HG02763 (cell line): Measurements from ENCODE around the gene NAA60.
"Not testable (repeated sequence)": the region's sequence is repeated elsewhere in the genome, so short reads cannot be mapped to it uniquely, and the experiment has no call there.

Experiments used
- ATAC-seq: cut with Tn5 transposase; IDR thresholded peaks from one replicate; pipeline ENCODE4 v1.9.1; 2021; ENCODE audit warnings: mild to moderate bottlenecking, moderate library complexity; ENCODE audit not compliant: unreplicated experiment

NAA60 gene

DNA sequence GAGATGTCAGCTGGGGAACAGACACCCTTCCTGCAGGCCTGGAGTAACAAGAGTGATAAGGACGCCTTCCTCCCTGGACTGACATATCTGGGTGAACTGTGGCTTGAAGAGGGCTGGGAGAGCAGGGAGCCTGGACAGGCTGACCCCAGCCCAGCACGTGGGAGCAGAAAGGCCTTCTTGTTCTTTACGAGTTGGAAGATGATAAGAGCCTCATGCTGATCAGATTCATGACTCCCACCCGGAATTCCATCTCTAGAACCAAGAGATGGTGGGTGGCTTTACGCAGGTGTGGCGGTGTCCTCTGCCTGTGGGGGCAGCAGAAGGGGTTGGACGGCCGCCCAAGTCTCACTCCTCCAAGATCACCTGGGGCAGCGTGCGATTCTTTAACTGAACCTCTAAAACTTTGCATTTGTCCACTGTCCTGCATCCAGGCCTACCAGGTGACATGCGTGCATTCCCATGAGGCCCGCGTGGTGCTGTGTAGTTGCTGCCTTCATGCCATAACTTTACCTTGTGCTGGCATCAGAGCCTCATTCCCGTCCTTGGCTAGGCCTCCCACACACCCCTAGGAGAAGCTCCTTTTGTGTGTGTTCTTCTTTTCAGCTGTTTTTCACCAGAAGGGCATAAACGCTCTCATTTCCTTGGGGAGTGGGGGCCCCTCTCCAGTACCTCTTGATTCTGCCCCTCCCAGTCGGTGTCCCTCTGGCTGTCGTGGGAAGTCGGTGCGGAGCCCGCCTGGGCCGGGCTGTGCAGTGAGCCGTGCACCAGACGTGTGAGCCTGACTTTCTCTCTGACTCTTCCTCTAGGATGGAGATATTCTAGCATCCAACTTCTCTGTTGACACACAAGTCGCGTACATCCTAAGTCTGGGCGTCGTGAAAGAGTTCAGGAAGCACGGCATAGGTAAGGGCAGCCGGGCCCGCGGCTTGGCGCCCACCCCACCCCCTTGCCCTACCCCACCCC, 38.5 kb downstream of the NAA60 start:
- no peak for ATAC-seq

DNA sequence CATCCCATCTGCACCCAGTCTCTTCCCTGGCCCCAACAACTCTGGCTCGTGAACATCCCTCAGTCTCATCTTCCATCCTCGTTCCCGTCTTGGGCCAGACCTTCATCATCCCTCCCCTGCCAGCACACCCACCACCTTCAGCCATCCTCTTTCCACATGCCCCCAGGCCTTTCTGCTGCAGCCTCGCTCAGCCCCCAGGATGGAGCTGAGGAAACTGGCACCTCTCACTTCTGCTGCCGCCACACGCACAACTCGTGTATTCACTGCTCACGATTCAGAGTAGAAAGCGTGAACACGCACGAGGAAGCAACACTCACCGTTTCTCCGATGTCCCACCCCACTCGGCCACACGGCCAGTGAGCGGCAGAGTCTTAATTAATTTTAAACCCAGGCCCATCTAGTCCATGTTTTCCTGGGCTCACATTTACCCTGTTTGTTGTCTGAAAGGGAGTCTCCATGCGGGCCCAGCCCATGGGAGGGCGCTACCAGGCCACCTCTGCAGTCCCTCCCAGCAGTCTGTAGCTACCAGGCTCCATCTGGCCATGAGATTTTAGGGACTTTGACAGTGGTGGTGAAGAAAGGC, 39.3 kb downstream of the NAA60 start:
- no peak for ATAC-seq

DNA sequence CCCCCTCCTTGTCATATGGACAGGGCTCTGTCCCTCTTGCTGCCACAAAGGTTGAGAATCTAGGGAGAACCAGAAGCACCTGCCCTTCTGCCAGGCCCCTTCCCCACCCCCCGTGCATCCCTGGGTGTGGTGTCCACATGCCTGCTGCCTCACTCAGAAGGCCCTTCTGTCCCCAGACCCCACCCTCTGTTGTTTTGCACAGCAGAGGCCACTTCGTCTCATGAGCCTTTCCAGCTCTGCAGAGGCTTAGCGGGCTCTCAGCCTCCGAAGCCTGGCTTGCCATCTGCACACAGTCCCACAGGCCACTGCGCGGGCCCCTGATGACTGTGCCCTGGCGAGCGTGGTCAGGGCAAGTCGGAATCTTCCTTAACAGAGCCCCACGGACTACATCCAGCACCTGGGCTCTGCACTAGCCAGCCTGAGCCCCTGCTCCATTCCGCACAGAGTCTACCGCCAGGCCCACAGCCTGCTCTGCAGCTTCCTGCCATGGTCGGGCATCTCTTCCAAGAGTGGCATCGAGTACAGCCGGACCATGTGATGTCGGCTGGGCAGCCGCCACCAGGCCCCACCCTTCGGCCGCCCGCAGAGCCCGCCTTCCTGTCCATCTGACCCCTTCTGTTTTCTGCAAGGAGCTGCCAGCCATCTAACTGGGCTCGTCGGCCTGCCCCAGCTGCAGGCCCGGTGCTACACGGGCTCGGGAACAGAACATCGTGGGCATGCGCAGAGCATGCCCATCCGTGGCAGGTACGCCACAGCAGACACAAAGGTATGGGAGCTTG, 41.0 kb downstream of the NAA60 start:
- ATAC-seq: no peak

DNA sequence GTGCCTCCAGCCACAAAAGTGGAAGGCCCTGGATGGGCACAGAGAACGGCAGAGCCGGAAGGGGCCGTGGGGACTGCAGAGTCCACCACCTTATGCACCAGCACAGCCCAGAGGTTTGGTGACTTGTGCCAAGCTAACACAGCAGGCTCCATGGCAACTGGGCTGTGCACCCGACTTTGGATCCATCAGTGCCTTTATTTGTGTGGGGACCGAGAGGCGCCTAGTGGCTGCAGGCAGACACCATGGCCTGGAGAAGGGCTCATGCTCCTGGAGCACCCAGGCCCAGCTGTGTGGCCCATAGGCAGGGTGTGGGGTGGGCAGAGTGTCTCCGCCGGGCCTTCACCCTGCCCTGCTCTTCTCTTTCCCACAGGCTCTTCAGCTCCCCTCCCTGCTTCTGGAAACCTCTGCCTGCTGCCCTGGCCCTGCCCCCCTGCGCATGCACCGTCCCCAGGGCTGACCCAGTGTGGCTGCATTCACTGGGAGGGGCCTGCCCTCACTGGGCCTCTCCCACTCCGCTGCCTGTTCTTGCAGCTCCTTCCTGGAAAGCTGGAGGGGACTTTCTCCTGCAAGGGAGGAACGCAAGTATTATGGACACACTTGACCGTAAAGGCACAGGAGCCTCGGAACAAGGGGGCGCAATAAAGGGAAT, 41.7 kb downstream of the NAA60 start:
- no peak for ATAC-seq

DNA sequence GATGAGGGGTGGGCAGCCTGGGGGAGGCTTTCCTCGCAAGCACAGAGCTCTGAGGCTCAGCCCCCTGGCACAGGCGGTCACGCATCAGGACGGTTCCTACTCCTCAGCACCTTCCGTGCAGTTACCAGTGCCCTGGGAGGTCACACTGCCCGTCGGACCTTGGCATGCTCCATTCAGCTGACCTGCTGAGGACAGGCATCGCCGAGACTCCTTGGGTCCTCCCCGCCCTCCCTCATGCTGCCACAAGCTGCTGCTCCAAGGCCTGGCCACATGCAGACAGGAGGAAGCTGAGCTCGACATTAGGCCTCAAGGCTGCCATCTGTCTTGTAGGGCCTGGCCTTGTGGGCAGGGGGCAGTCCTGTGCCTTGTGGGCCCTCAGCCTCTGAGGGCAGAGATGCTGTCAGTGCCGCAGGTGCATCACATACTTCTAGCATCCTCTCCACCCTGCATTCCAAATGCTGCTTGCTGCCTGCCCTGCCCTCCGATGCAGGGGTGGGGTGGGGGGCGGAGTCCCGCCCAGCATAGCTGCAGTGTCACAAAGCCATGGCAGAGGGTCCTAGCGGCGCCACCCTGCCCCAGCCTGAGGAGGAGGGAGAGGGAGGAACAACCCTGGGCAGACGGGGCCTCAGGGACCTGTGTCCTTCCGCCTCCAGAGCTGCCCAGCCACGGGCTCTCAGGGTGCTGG, 42.5 kb downstream of the NAA60 start:
- no peak for ATAC-seq

DNA sequence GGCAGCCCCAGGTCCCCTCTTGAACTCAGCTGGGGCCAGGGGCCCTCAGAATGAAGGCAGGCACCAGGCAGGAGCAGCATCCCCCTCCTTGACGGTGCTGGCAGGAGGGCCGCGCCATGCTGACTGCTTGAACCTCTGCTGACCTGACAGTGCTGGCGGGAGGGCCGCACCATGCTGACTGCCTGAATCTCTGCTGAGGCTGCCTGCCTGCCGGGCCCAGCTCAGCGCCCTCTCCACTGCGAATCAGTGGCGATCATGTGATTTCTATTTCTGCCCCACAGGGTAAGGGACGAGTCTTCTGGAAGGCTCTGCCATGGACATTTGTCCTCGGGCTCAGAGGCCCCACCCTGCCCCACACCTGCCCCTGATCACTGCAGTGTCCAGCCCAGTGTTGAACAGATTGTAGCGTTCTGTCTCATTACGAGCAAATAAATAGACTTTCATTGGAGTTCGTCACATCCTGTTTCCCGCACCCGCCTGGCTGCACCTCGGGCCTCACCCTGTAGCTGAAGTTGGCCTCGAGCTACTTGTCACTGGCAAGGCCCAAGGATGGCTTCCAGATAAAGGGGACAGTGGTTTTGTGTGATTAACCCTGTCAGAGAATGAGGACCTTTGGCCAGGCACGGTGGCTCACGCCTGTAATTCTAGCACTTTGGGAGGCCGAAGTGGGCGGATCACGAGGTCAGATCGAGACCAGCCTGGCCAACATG, 43.2 kb downstream of the NAA60 start:
- ATAC-seq: no peak

DNA sequence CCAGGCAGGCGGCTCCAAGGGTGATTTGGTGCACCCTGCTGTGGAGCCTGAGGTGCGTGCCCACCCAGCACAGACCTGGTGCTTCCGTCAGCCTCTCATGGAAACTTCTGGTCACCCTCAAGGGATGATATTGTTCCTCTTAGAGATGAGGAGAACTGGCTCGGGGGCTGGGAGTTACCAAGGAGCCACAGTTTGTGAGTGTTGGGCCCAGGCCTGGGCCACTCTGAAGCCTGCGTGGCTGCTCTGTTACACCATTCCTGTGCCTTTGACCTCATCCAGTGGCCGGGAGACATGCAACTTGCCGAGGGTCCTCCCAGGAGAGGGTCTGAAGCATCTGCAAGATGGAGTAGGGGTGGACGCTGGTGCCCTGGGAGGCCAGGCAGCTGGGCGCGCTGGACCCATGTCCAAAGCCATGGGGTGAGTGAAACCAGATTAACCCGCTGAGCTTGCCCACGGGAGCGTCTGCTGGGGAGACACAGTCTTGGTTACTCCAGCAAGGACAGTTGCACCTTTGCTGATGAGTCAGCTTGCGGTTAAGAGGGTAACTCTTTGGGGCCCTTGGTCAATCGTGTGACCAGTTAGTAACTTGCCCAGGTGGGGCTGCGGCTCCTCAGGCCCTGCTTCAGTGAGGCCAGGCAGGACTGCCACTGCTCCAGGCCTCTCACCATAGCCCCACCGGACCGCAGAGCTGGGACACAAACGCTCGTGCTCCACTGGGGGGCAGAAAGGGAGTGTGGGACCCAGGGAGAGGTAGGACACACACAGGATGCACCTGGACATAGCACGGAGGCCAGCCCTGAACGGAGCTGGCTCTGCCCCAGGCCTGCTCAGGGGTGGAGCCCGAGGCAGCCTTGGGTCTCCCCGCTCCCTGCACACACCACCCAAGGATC, 44.3 kb downstream of the NAA60 start:
- ATAC-seq: no peak

DNA sequence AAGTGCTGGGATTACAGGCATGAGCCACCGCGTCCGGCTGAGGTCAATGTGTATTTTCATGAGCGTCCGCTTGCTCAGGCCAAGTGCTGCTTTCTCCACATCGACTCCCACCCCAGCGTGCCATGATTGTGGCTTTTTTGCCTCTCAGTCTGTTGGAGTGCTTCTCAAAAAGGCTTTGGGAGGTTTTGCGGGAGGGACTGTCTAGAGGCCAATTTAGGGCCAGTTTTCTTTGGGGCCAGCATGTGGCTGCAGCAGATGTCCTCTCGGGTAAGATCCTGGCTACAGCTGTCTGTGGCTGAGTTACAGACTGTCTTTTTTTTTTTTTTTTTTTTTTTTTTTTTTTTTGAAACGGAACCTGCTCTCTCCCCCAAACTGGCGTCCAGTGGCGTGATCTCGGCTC, 45.3 kb downstream of the NAA60 start:
- ATAC-seq: no peak

DNA sequence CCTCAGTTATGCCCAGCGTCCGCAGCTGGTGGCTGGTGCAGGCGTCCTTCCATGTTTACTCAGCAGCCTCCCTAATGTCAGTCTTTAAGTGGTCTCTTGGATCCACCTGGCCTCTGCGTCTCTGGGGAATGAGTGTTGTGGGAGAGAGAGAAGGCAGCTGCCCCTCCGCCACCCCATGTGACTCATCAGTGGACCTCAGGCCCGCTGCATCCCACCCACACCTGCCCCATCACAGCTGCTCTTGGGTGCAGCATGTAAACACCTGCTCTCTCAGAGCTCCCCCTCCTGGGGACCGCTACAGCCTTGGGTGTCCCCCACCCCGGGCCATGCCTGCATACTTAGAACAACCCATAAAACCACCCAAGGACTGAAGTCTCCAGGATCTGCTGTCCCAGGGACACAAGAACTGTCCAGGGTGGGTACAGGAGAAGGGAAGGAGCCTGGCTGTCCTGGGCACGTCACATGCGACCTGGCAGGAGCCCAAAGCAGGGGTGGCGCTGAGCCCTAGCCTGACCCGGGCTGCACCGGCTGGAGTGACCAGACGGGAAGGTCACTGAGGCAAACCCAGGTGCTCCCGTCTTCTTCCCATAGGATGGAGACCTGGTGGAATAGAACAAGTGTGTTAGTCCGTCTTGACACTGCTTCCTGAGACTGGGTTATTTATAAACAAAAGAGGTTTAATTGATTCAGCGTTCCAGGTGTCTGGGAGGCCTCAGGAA, 47.6 kb downstream of the NAA60 start:
- no peak for ATAC-seq

DNA sequence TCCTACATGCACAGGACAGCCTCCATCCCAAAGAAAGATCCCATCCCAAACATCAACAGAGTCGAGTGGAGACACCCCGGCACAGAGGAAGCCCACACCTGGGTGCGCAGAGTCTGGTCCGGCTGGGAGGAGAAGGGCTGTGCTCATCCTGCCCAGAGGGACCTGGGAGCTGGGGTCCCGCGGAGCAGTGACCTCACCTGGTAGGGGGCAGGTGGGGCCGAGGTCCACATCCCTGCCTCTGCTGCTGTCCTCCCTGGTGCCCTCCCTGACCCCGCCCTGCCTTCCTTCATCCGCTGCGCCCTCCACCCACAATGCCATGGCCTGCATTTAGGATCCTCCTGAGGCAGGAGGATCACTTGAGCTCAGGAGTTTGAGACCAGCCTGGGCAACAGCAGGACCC, 48.9 kb downstream of the NAA60 start:
- ATAC-seq: no peak

DNA sequence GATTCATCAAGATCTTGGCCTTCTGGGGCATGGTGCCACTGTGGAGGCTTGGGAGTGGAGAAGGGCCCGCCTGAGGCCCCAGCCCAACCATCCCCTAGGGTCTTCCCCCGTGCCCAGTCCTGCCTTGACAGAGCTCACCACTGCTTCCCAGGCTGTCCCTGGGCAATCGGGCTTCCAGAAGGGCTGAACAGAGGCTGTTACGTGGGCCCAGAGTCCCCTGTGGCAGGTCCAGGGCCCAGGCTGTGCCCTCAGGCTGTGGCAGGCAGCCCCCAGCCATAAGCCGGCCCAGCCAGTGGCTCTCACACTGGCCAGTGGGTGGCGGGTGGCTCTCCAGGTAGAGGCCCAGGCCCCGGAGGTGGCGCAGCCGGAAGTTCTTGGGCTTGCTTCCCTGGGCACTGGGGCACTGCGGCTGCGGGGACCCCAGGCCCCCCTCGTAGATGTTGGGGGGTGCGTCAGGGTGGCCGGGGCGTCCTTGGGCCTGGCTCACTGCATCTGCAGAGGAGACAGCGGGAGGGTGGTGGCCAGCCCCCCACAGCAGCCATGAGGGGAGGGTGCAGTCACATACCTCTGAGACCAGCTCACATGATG, 51.0 kb downstream of the NAA60 start:
- no peak for ATAC-seq

DNA sequence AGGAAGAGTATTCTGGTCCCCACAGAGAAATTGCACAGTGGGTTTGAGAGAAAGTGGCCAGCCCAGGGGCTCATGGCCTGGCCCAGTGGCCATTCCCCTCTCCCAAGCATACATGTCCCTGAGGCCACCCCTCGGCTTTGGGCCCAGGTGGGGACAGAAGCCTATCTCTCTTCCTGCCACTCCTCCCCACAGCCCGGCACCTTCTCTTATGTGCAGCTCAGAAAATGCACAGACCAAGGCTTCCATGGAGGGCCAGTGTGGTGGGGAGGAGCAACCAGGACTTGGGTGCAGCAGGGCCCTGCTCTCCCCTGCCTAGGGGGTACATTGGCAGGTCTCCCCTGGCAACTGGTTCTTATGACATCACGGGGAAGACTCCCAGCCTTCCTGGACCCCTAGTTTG, 51.7 kb downstream of the NAA60 start, which contains the start of gene C16orf90:
Gene C16orf90 (minus strand): TSS at position 314 of the 400 bp plus-strand sequence. CDS start 68 bp downstream, at position 246.
- no peak for ATAC-seq

DNA sequence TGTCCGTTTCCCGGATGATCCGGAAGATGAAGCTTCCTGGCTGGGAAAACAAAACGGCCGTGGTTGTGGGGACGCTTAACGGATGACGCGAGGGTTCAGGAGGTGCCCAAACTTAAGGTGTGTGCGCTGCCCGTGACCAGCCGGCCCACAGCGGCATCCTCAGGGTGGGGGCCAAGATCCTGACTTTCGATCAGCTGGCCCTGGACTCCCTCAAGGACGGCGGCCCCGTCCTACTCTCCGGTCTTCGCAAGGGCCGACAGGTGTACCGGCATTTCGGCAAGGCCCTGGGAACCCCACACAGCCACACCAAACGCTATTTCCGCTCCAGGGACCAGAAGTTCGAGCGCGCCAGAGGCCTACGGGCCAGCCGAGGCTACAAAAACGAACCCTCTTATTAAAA, 52.9 kb downstream of the NAA60 start:
- no peak for ATAC-seq

DNA sequence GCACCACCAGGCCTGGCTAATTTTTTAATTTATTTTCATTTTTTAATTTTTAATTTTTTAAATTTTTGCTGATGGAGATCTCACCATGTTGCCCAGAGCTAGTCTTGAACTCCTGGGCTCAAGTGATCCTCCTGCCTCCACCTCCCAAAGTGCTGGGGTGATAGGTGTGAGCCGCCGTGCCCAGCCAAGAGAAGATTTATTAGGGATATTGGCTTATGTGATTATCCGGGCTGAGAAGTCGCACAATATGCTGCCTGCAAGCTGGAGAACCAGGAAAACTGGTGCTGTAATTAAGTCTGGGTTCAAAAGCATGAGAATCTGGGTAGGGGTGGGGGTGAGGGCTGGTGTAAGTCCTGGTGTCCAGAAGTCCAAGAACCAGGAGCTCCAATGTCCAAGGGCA, 54.3 kb downstream of the NAA60 start:
- ATAC-seq: no peak

DNA sequence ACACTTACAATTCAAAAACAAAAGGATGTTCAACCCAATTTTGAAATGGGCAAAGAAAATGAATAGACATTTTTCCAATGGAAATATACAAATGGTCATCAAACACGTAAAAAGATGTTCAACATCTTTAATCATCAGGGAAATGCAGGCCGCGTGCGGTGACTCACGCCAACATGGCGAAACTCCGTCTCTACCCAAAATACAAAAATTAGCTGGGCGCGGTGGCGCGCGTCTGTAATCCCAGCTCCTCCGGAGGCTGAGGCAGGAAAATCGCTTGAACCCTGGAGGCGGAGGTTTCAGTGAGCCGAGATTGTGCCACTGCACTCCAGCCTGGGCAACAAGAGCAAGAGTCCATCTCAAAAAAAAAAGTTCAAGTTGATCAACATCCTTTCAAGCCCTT, 55.5 kb downstream of the NAA60 start:
- no peak for ATAC-seq

DNA sequence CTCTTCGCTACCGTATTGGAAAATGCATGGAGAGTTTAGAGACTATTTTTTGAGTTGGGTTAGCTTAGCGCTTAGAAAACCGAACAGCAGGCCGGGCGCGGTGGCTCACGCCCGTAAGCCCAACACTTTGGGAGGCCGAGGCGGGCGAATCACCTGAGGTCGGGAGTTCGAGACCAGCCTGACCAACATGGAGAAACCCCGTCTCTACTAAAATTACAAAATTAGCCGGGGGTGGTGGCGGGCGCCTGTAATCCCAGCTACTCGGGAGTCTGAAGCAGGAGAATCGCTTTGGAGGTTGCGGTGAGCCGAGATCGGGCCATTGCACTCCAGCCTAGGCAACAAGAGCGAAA, 57.9 kb downstream of the NAA60 start:
- not testable (repeated sequence) for ATAC-seq

DNA sequence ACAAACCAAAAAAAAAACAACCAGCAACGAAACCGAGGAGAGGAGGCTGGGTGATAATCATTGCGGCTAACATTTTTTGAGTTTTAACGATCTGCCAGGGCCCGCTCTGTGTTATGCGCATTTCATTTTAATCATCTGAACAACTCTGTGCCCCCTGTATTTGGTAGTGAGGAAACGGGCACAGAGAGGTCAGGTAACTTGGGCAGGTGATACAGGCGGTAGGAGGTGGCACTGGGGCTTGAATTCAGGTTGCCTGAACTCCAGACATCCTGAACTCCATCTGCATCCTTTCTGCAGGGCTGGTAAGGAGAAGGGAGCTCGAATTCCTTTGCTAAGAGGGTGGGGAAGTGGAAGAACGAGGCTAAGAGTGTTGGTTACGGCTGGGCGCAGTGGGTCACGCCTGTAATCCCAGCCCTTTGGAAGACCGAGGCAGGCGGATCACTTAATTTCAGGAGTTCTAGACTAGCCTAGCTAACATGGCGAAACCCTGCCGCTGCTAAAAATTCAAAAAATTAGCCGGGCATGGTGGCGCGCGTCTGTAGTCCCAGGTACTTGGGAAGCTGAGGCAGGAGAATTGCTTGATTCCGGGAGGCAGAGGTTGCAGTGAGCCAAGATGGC, 58.4 kb downstream of the NAA60 start:
- ATAC-seq: no peak
